Stimulated activated CD8-positive, alpha-beta memory T cell treated with anti-CD3 and anti-CD28 coated beads, Interleukin-2, amount 100 ng/mL, for 48 hours (primary cell): ENCODE measurements around the gene ANKRD17.
"Not testable (repeated sequence)": the region's sequence is repeated elsewhere in the genome, so short reads cannot be mapped to it uniquely, and the experiment has no call there.

ENCODE experiments used
- DNase-seq, 2 donors: peaks; one replicate each; pipeline ENCODE4 v3.0.0-alpha.2; 2020; ENCODE audit warnings: low read depth in 2 of 2

ANKRD17 gene

GRCh38 chr4:73258686-73259570, at the start of gene ANKRD17:
Gene ANKRD17, minus strand, starts transcription at chr4:73258798. Its CDS starts 130 bp downstream, at chr4:73258668.
- DNase-seq = peak; percentile 84 to 86

DNA sequence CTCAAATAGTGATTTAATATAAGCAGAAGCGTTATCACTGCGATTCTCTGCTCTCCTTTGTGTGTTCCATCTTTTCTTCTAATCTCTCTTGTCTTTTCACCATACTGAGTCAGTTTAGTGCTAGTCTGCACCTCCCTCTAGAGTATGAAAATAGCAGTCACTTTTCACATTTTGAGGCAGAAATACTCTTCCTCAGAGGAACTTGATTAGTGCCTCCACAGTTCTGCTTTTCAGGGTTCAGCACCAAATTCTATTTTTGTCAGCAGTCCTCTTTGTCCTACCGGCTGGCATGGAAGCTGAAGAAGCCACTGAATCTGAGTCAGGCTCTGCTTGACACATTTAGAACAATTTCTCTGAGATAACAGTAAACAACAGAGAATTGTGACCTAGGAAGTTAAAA, 49.7 kb upstream of the ANKRD17 start:
- no peak for DNase-seq

- no peak for DNase-seq
Observed at GRCh38 chr4:73303711-73304110, 45.1 kb upstream of the ANKRD17 start.

GRCh38 chr4:73299548-73300280, 41.1 kb upstream of the ANKRD17 start:
- DNase-seq = no peak

DNA sequence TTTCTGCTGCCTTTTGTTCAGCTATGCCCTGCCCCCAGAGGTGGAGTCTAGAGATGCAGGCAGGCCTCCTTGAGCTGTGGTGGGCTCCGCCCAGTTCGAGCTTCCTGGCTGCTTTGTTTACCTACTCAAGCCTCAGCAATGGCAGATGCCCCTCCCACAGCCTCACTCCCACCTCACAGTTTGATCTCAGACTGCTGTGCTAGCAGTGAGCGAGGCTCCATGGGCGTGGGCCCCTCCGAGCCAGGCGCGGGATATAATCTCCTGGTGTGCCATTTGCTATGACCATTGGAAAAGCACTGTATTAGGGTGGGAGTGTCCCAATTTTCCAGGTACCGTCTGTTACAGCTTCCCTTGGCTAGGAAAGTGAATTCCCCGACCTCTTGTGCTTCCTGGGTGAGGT, 34.1 kb upstream of the ANKRD17 start:
- not testable (repeated sequence) for DNase-seq

- no peak for DNase-seq
Observed at GRCh38 chr4:73281982-73282381, 23.4 kb upstream of the ANKRD17 start.

DNA sequence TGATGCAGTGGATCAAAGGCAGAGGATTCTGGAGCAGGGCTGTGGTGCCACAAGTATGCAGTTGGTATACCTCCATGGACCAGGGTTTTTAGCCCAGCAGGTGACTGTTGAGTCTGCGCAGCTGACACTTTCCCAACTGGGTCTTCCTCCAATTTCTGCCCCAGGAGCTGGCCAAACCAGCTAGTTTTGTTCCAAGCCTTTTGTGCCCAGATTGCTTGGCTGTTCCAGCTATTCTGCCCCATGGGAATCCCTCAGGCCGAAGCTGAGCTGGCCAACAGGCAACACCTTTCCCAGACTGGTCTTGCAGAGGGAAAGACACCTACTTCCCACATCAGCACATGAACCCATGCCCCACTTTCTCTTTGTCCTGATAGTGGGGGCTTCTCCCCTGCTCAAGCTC, 22.8 kb upstream of the ANKRD17 start:
- no peak for DNase-seq

- no peak for DNase-seq
Observed at GRCh38 chr4:73277201-73277600, 18.6 kb upstream of the ANKRD17 start.

GRCh38 chr4:73275318-73275654, 16.7 kb upstream of the ANKRD17 start:
- DNase-seq = no peak

DNA sequence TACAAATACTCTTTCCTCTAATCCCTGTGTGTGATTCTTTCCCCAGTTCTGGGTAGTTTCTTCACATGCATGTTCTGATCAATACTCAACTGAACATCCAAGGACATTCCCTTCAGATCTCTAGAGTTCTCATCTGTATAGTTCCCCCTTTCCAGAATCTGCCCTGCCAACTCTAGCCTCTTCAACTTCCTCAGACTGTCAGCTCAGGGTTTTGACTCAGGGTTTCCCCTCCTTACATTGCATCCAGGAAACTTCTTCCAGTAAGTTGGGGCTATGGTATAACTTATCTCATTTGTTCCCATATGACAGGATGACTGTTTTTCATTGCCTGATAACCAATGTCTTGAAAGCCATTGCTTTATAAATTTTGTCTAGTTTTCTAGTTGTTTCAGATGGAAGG, 14.2 kb upstream of the ANKRD17 start:
- DNase-seq = no peak

DNA sequence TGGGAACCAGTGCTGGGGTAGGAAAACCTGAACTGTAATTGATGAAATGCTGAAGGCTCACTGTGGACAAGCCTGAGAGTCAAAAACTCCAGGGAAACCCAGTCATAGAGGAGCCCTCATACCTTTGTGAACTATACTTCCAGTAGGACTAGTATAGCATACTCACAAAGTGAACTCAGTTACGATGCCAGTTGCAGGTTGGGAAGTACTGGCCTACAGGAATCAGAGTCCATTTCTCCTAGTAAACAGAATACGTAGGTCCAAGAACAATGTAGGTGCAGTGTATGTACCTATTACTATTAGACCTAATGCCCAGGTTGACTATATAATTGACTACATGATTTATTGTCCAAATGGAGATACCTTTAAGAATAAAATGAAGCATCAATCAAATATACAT, 8.5 kb upstream of the ANKRD17 start:
- DNase-seq = no peak

GRCh38 chr4:73259571-73260090, 1.0 kb upstream of the ANKRD17 start:
- DNase-seq = no peak

GRCh38 chr4:73258436-73258685, 237 bp downstream of the ANKRD17 start:
- no peak for DNase-seq

DNA sequence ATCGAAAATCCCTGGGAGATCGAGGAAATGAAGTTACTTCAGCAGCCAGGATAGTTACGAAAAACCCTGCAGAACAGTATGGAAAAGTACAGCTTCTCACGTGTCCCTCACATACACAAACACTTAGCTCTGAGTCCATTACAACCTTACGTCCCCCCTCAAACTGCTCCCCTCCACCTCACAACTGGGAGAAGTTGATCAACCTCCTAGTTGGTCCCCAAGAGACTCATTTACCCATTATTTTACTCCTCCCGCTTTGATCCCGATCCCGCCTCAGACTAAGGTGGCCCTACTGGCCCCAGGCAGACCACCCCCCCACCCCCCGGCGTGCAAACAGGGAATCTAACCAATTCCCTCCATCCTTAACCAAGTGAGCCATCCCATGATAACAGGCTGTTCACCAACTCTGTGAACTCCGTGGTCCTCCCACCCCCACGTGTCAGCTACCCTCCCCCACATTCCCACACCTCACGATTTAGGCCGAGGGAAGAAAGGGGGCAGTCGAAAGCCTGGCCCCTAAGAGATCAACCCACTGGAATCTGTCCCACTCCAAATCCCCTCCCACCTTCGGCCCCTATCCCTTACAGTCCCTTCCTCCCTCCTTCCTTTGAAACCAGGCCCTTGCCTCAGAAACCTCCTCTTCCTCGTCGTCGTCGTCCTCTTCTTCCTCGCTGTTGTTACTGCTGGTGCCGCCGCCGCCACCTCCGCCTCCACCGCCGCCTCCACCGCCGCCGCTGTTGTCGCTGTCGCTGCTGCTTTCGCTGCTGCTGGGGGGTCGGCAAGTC, 755 bp downstream of the ANKRD17 start:
- DNase-seq = peak in 1 of 2 donors; percentile 8

- DNase-seq = peak; percentile 25 to 26
Observed at GRCh38 chr4:73257234-73257633, 1.4 kb downstream of the ANKRD17 start.

GRCh38 chr4:73255847-73256246, 2.8 kb downstream of the ANKRD17 start:
- not testable (repeated sequence) for DNase-seq

GRCh38 chr4:73252001-73252400, 6.6 kb downstream of the ANKRD17 start:
- DNase-seq = no peak

- DNase-seq = no peak
Observed at GRCh38 chr4:73251384-73251783, 7.2 kb downstream of the ANKRD17 start.

GRCh38 chr4:73250642-73251041, 8.0 kb downstream of the ANKRD17 start:
- DNase-seq = no peak

GRCh38 chr4:73248821-73249220, 9.8 kb downstream of the ANKRD17 start:
- no peak for DNase-seq

DNA sequence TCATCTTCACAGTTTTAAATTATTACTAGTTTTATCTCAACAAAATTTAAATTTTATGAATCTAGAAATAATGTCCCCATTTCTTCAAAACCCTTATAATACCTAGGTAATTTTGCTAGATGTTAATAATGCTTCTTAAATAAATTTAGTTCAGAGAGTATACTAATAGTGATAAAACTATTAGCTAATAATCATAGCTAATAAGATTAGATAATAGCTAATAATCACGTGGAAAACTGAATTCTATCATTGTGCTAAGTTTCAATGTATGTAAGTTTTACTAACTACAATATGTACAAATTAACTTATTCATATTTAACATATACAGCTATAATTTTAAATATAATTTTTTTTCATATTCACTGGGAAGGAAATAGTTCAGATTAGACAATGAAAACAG, 10.2 kb downstream of the ANKRD17 start:
- no peak for DNase-seq

DNA sequence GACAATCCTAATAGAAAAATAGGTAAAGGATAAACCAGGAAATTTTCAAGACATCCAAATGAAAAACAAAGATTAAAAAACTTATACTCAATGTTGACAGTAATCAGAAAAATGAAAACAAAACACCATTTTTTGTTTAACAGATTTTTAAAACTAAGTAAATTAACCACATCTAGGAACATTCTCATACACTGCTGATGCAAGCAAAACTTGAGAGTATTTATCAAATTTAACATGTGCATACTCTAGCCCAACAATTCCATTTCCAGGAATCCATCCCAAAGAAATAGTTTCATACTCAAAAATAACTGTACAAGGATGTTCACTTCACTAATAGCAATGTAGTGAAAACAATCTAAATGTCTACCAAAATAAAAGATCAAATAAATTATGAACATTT, 11.5 kb downstream of the ANKRD17 start:
- DNase-seq = no peak
